Stomach (tissue), 4 donors: ENCODE results near the gene SCML2.
A peak's percentile ranks its signal among the peaks of the same experiment; 100 is the strongest.

ENCODE experiments used
- CTCF ChIP-seq, 7 experiments: fragments of 450-650 bp in 4 of 7; fragments of 200-600 bp in 3 of 7; sonication (generic) in 3 of 7; IDR thresholded peaks; one replicate each; pipeline ENCODE4 v1.5.1; 2016 to 2019; ENCODE audit warnings: antibody characterized with exemption in 7 of 7, control low read depth in 2 of 7, mild to moderate bottlenecking in 1 of 7
- POLR2A ChIP-seq, 4 donors: fragments of 450-650 bp; IDR thresholded peaks; one replicate each; pipeline ENCODE4 v1.6.1; 2016; ENCODE audit warnings: antibody characterized with exemption in 4 of 4, control low read depth in 2 of 4, mild to moderate bottlenecking in 1 of 4, moderate library complexity in 1 of 4

GRCh38 chrX:18377796-18378195 is 23.3 kb upstream of the SCML2 start:
- TF ChIP-seq POLR2A (IDR thresholded peaks at IDR 0.05), result no peak
- peak in 3 of 7 experiments; percentile 14 to 19 (median 17) for TF ChIP-seq CTCF (IDR thresholded peaks at IDR 0.05)
